ENCODE measurements around the gene PATJ.

DNA sequence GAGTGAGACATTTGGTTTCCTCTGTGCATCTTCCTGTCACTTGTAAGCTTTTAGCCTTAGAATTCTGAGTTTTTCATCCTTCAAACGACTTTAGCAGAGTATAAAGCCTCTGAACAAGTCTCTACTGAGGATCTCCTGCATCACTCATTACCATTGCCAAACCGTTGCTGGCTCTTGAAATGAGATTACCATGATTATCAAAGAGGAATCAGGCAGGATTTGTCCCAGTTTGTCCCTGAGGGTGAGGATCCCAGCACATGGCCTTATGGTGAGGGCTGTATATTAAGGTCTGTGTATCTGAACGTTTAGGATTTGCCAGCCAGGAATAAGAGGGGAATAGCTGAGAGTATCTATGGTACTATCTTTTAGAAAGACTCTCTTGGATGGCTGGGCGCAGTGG is 282.9 kb downstream of the PATJ start:
- TF ChIP-seq ZNF48 (tag by site-specific recombination; IDR thresholded peaks at IDR 0.05) = no peak
- TF ChIP-seq, protein P1, sequence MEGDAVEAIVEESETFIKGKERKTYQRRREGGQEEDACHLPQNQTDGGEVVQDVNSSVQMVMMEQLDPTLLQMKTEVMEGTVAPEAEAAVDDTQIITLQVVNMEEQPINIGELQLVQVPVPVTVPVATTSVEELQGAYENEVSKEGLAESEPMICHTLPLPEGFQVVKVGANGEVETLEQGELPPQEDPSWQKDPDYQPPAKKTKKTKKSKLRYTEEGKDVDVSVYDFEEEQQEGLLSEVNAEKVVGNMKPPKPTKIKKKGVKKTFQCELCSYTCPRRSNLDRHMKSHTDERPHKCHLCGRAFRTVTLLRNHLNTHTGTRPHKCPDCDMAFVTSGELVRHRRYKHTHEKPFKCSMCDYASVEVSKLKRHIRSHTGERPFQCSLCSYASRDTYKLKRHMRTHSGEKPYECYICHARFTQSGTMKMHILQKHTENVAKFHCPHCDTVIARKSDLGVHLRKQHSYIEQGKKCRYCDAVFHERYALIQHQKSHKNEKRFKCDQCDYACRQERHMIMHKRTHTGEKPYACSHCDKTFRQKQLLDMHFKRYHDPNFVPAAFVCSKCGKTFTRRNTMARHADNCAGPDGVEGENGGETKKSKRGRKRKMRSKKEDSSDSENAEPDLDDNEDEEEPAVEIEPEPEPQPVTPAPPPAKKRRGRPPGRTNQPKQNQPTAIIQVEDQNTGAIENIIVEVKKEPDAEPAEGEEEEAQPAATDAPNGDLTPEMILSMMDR (tag by site-specific recombination; IDR thresholded peaks at IDR 0.05) = no peak
- TF ChIP-seq HOXC10 (CRISPR knock-in tag; IDR thresholded peaks at IDR 0.05) = no peak
